GM15510 (cell line): ENCODE measurements around the gene OR4D9.

Experiments
- POLR2A ChIP-seq: IDR thresholded peaks from 3 replicates; pipeline ENCODE4 v1.6.1; 2011; ENCODE audit warnings: borderline replicate concordance; ENCODE audit not compliant: insufficient read length; ENCODE audit errors: extremely low read depth

OR4D9 gene

DNA sequence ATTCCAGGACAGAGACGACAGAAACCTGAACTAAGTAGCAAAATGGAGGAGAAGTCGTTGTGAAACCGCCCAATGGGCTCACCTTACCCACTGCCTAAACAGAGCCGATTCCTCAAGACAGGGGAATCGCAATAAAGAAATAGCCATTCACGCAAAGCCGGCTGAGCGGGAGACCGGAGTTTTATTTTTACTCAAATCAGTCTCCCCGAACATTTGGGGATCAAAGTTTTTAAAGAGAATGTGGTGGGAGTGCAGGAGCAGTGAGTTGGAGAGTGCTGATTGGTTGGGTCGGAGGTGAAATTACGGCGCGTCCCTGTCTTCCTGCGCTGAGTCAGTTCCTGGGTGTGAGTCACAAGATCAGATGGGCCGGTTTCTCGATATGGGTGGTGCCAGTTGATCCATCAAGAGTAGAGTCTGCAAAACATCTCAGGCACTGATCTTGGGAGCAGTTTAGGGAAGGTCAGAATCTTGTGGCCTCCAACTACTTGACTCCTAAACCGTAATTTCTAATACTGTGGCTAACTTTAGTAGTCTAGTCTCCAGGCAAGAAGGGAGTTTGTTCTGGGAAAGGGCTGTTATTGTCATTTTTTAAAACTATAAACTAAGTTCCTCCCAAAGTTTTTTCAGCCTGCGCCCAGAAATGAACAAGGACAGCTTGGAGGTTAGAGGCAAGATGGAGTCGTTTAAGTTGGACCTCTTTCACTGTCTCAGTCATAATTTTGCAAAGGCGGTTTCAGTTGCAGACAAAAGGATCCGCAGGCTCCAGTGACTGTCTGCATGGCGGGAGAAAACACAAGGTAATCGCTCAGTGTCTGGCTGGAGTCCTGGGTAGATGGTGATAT, 34.1 kb downstream of the OR4D9 start:
- no peak for TF ChIP-seq POLR2A

DNA sequence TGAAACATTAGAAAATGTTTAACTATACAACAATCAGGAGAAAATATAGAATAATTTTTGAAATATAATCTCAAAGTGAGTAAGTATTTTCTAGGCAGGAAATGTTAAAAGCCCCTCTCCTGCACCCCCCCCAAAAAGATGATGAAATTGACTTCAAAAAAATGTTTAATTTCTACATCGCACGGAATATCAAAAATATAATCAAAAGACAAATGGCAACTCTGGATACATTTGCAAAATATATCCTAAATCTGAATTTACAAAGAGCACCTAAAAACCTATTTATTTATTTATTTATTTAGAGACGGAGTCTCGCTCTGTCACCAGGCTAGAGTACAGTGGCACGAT, 36.9 kb downstream of the OR4D9 start:
- TF ChIP-seq POLR2A: no peak

DNA sequence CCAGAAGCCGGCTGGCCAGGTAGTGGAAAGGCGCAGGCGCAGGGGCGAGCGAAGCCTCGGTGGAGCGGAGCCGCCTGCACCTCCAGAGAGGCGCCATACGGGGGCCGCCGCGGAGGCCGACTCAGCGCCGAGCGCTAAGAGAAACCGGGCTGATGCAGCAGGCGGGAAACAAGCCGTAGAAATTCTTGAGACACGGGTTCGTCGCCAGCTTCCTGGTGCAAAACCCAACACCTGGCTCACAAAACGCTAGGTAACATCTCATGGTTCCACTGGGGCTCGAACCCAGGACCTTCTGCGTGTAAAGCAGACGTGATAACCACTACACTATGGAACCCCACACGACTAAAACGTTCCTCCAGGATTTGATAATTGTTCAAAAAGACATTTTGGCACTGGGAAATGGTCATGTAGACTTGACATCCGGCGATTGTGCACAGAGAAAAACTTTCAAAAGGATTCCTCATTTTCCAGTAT, 39.1 kb downstream of the OR4D9 start:
- no peak for TF ChIP-seq POLR2A

DNA sequence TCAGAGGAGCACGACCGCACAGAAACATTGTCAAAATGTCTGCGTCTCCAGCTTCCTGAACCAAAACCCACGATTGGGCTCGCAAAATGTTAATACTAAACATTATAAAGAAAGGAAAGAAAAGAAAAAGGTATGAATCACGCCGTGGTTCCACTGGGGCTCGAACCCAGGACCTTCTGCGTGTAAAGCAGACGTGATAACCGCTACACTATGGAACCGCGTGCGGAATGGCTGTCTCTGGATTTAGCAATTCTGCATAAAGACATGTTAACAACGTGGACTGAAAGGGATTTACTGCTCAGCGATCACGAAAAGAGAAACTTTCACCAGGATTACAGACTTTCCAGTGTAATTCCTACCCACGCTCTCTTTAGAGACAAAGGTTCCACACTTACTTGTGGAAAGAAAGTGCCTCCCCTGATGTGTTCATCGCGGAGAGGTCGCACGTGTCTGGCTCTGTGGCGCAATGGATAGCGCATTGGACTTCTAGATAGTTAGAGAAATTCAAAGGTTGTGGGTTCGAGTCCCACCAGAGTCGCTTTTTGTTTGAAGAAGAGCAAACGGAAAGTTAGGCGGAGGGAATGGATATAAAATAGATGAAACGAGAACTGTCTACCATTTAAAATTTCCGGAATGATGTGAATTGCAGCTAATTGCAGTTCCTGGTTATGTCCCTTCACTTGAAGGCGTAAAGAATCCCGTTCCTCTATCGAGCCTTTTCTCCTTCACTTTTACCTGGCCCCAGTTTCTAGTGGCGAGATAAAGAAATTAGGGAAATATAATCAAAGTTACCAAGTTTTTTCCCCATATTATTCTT, 39.7 kb downstream of the OR4D9 start:
- TF ChIP-seq POLR2A: no peak

DNA sequence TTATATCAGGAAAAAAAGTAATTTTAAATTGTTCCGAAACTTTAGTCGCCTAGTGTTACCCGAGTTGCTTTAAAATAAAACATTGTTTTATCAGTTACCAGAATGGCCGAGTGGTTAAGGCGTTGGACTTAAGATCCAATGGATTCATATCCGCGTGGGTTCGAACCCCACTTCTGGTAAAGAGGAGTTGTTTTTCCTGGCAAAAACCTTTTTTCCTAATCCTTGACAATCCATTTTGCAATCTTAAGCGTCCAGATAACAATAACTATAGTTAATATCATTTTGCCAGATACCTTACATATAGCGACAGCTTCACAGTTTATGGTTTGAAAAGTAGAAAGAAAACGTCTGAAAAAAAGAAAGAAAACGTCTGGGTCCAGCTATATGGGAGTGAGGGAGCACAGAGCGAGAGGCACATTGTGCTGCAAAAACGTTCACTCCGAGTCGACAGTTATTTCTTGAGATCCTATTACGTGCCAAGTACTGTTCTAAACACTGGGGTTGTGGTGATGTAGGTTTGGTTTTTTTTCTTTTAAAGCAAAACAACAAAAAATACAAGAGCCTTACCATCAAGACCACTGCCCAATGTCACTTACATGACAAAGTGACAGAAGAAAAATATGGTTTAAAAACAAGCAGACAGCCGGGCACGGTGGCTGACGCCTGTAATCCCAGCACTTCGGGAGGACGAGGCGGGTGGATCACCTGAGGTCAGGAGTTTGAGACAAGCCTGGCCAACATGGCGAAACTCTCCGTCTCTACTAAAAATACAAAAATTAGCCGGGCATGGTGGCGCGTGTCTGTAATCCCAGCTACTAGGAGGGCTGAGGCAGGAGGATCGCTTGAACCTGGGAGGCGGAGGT, 40.6 kb downstream of the OR4D9 start:
- TF ChIP-seq POLR2A: no peak

DNA sequence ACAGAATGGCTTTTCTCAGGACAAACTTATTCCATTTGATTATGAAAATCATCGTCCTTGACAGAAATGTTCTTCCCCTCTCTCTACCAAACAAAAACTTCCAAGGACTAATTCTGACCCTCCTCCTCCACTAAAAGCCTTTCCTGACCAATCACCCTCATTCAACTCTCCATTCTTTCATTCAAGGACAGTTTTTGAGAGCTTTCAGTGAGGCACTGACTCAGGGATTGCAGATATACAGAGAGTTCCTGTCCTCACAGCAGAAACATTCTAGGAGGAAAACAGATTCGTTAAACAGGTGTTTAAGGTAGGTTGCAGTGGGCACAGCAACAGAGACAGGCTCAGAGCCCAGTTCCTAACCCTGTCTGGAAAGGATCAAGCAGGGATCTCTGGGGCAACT, 41.5 kb downstream of the OR4D9 start:
- no peak for TF ChIP-seq POLR2A

DNA sequence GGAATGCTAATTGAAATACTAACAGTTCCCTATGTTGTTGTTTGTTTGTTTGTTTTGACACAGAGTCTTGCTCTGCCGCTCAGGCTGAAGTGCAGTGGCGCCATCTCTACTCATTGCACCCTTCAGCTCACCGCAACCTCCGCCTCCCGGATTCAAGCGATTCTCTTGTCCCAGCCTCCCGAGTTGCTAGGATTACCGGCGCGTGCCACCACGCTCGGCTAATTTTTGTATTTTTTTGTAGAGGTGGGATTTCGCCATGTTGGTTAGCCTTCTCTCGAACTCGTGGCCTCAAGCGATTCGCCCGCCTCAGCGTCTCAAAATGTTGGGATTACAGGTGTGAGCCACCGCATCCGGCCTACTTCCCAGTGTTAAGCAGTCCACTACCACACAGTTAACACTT, 42.0 kb downstream of the OR4D9 start:
- TF ChIP-seq POLR2A: no peak

DNA sequence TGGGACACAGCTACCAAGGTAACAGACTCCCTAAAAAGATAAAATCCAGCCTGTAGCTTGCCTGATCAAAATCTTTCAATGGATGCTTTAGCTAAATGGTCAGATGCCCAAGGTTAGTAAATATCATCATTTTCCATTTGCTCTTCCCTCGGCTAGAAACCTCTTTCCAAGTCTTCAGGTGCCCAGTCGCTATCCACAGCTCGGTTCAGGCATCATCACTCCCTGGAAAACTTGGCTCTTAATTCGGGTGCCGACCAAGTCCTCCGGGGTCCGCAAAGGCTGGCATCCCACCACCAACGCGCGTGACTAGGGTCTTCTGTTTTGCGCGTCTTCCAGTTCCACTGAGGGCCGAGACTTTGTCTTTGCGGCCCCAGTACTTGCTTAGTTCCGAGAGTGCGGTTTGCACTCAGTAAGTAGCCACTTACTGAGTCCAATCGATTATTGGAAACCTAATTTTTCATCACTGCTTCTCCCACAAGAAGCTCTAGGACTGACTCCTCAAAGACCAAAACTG, 44.3 kb downstream of the OR4D9 start:
- TF ChIP-seq POLR2A: no peak

DNA sequence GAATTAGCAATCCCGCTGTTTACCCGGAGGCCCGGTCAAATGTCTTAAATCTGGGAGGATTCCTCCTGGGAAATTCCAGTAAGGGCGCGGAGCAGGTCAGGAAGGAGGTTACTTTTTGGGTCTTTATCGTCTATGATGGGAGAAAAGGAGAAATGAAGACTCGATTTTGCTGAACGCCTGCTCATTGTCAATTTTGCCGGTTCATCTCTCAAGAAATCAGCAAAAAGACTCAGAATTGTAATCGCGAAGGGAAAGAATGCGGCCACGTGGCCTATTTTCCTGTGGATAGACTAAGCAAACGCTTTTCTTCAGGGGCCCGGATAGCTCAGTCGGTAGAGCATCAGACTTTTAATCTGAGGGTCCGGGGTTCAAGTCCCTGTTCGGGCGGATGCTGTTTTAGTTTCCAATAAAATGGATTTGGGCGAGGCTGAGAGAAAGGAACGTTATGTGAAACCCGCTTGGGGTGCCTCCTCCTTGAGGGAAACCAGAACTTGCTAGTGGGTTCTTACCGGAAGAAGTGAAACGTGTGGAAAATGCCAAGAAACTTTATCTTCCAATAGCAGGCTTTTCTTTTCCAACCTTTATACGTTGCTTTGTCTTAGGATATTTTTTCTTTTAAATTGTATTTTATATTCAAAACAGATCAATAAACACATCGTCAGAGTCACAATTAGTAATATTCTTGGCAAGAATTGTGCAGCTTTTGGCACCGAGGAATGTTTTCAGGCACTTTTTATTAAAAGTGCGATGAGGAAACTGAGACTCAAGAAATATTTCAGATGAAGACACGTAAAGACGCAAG, 45.0 kb downstream of the OR4D9 start:
- no peak for TF ChIP-seq POLR2A

DNA sequence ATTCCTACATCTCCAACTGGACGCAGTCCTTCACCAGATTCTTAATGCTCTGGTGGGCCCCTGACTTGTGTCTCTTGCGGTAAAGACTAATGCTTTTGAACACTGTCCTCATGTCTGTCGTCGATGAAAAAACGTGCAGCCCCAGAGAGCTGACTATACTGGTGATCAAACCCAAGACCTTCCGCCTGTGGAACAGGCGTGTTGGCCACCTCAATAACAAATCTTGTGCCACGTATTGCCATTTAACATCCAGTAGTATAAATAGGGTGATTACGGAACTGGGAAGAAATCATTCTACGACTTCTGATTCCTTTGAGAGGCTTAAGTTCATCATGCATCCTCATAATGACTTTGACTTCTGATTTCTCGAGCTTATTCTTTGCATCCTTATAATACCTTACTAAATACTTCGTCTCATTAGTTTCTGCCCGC, 45.6 kb downstream of the OR4D9 start:
- TF ChIP-seq POLR2A: no peak

DNA sequence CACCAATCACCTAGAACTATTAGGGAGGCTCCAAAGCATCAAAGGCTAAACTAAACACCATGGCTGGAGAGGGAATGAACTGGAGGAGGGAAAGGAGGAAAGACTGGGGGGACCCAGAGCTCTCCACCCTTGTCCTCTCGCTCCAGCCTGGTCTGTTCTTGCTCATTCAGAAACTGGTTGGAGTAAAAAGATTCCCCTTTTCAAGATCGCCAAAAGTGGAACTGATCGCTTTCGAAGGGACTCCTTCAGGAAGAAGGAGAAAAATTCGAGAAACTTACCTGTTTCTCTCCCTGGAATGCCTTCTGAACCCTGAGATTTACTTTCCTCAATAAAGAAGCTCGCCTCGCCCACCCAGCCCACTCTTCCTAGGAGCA, 46.9 kb downstream of the OR4D9 start:
- TF ChIP-seq POLR2A: no peak

DNA sequence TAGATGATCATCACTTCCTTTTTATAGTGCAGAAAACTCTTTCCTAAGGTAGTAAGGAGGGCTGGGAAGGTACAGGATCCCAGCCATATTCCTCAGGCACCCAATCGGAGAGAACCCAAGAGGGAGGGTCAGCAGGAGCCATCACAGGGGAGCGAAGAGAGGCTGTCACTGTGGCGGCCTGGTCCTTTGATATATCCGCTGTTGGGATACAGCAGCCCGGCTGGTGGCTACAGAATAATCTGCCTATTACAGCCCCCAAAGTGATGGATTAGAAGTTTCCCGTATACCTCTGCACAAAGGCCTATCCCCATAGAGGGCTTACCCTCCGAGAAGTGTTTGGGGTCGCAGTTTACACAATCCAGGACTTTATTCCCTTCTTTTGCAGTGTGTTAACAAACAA, 48.5 kb downstream of the OR4D9 start:
- TF ChIP-seq POLR2A: no peak

DNA sequence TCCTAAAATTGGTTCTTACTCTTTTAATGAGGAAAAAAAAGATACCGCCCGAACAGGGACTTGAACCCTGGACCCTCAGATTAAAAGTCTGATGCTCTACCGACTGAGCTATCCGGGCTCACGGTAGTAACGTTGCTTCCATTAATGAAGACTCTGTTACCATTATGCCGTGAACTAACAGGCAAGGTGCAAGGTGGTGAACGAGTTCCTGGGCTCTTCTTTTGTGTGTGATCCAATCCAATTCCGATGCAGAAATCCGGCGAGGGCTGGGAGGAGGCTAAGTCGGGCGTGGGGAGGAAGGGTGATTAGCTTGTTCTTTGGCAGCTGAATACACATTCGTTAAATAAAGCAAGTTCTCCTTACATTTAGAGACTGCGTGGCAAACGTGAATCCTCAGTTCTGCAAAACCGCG, 49.0 kb downstream of the OR4D9 start:
- TF ChIP-seq POLR2A: no peak
